Caco-2 (cell line): Measurements from ENCODE around the gene FAM81A. TPM values are rescaled to one million over a fixed set of nuclear protein-coding genes. Genes with fewer than 3 reads are reported as not detected.
"Not testable (repeated sequence)": the region's sequence is repeated elsewhere in the genome, so short reads cannot be mapped to it uniquely, and the experiment has no call there.

Experiments used
- BruUV-seq: library from RNA; stranded (reverse); fragments of 400-500 nt; replicated peaks from 2 replicates; lab custom pipeline; 2021; lab: Mats Ljungman, UMichigan
- CTCF ChIA-PET: fragments of 300-600 bp; sonication (Branson Sonifier 250); formaldehyde crosslinking; loops from one replicate; lab custom pipeline; 2022; ENCODE audit warnings: antibody characterized with exemption; lab: Charles Lee
- POLR2A ChIA-PET: fragments of 300-600 bp; sonication (Branson Sonifier 250); formaldehyde crosslinking; loops from one replicate; lab custom pipeline; 2022; ENCODE audit warnings: antibody characterized with exemption; lab: Charles Lee
- DNase-seq, 2 experiments: peaks; one replicate each; pipeline versions ENCODE4 v3.0.0 to v3.0.0-alpha.2; 2020 to 2022
- H3K27me3 ChIP-seq: replicated peaks from 2 replicates; pipeline ENCODE4 v1.6.0; 2011; ENCODE audit warnings: low read length; ENCODE audit not compliant: control insufficient read depth, insufficient read depth
- H3K36me3 ChIP-seq: 2 replicates; pipeline ENCODE4 v1.5.1; 2011; ENCODE audit warnings: low read length; ENCODE audit not compliant: control insufficient read depth, insufficient read depth
- H3K4me1 ChIP-seq: fragments of 250-450 bp; sonication (Bioruptor Pico); 2 replicates; pipeline ENCODE4 v1.5.1; 2020; ENCODE audit warnings: mild to moderate bottlenecking
- H3K4me3 ChIP-seq: 2 replicates; pipeline ENCODE4 v1.5.1; 2011; ENCODE audit warnings: low read depth, mild to moderate bottlenecking, control low read depth, low read length
- H3K9me3 ChIP-seq: fragments of 250-450 bp; sonication (Bioruptor Pico); 2 replicates; pipeline ENCODE4 v1.5.1; 2020; ENCODE audit warnings: mild to moderate bottlenecking, moderate library complexity
- H3K27ac Mint-ChIP-seq: one replicate; pipeline ENCODE4 v1.8.0; 2022; ENCODE audit warnings: mixed read lengths; ENCODE audit not compliant: unreplicated experiment
- H3K27me3 Mint-ChIP-seq: one replicate; pipeline ENCODE4 v1.8.0; 2022; ENCODE audit warnings: mixed read lengths; ENCODE audit not compliant: insufficient read depth, unreplicated experiment
- H3K36me3 Mint-ChIP-seq: one replicate; pipeline ENCODE4 v1.8.0; 2022; ENCODE audit warnings: mild to moderate bottlenecking, mixed read lengths; ENCODE audit not compliant: insufficient read depth, unreplicated experiment
- H3K4me1 Mint-ChIP-seq: one replicate; pipeline ENCODE4 v1.8.0; 2022; ENCODE audit warnings: low read depth, mixed read lengths; ENCODE audit not compliant: unreplicated experiment
- H3K4me3 Mint-ChIP-seq: one replicate; pipeline ENCODE4 v1.8.0; 2022; ENCODE audit warnings: mild to moderate bottlenecking, moderate library complexity, mixed read lengths; ENCODE audit not compliant: unreplicated experiment
- H3K9me3 Mint-ChIP-seq: one replicate; pipeline ENCODE4 v1.8.0; 2022; ENCODE audit warnings: mixed read lengths; ENCODE audit not compliant: unreplicated experiment
- intact Hi-C: fragments of 100-400 bp; cut with micrococcal nuclease; formaldehyde crosslinking; loops from one replicate; pipeline ENCODE4 v1.10.0; 2022; ENCODE audit not compliant: unreplicated experiment
- total RNA-seq: library from RNA; stranded (reverse); gene quantifications from 2 replicates; pipeline ENCODE4 v1.2.3, GENCODE V29; 2022
- TF ChIP-seq, protein P1 (sequence below), 2 experiments: fragments of 200-600 bp in 1 of 2; IDR thresholded peaks; 1 replicate in 1 of 2; 2 replicates in 1 of 2; pipeline versions ENCODE4 v1.5.1 to v1.8.0; 2011 to 2022; ENCODE audit warnings: antibody characterized with exemption in 1 of 2, control low read depth in 1 of 2, inconsistent platforms in 1 of 2, low read depth in 1 of 2, low read length in 1 of 2, mild to moderate bottlenecking in 1 of 2, moderate library complexity in 1 of 2; ENCODE audit not compliant: insufficient read depth in 1 of 2, severe bottlenecking in 1 of 2, unreplicated experiment in 1 of 2

FAM81A gene
- total RNA-seq, 1 experiment from 2014 or later: 6.8 TPM

DNA sequence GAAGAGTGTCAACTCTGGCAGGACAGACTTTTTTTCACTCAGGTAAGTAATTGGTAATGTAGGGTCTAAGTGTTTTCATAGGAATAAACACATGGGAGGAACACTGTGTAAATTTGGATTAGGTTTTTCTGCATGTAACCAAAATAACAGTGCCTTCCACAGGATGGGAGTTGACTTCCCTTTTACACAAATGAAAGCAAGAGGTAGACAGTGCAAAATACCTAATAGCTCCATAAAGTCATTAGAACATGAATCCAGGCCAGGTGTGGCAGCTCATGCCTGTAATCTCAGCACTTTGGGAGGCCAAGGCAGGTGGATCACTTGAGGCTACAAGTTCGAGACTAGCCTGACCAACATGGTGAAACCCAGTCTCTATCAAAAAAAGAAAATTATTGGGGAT is 39.8 kb upstream of the FAM81A start:
- Mint-ChIP-seq H3K27me3 (no peaks in the 10 kb centered on the region), H3K9me3 (no peaks in the 10 kb centered on the region), H3K27ac (no peak overlapping the region), H3K36me3 (no peaks in the 10 kb centered on the region), H3K4me1 (peaks cover 25% of the 10 kb centered on the region), H3K4me3 (no peak overlapping the region)
- no peak for DNase-seq
- Histone ChIP-seq H3K27me3 (no peaks in the 10 kb centered on the region), H3K4me1 (no peaks in the 10 kb centered on the region), H3K4me3 (no peak overlapping the region), H3K9me3 (no peaks in the 10 kb centered on the region), H3K36me3 (no peaks in the 10 kb centered on the region)
- ChIA-PET CTCF (no interaction called here), POLR2A (no interaction called here)
- intact Hi-C loops: no loop called here
- TF ChIP-seq, protein P1, sequence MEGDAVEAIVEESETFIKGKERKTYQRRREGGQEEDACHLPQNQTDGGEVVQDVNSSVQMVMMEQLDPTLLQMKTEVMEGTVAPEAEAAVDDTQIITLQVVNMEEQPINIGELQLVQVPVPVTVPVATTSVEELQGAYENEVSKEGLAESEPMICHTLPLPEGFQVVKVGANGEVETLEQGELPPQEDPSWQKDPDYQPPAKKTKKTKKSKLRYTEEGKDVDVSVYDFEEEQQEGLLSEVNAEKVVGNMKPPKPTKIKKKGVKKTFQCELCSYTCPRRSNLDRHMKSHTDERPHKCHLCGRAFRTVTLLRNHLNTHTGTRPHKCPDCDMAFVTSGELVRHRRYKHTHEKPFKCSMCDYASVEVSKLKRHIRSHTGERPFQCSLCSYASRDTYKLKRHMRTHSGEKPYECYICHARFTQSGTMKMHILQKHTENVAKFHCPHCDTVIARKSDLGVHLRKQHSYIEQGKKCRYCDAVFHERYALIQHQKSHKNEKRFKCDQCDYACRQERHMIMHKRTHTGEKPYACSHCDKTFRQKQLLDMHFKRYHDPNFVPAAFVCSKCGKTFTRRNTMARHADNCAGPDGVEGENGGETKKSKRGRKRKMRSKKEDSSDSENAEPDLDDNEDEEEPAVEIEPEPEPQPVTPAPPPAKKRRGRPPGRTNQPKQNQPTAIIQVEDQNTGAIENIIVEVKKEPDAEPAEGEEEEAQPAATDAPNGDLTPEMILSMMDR (IDR thresholded peaks at IDR 0.05; ENCODE audit: insufficient read depth in 1 of 2, low read depth in 1 of 2, low read length in 1 of 2, severe bottlenecking in 1 of 2, unreplicated experiment in 1 of 2): no peak
- no TSS peak for BruUV-seq

DNA sequence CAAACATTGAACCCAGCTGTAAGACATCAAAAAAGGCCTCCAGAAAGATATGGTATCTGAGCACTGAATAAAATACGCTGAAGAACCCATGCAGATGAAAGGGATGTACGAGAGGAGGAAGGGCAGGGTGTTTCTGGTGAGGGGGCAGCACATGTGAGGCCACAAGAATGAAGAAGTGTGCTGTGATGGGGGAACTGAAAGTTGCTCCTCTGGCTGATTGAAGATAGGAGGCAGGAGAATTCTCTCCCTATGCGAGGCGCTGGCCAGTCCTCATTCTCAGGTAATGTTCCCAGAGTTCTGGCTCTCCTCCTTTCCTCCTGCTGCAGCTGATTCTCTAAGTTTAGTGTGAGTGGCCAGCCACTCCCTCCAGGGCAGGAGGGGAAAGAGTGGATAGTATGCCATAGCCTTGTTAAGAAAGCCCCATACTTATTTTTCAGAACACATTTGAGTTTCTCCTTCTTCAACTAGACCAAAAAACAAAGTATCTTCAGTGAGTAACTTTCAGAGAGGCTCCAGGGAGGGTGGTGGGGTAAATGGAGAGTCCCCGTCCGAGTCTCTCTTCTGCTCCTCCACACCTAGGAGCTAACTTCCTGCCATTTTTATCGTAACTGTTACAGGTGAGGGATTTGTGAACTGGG is 38.4 kb upstream of the FAM81A start:
- Mint-ChIP-seq H3K27ac (no peak overlapping the region), H3K9me3 (no peaks in the 10 kb centered on the region), H3K27me3 (no peaks in the 10 kb centered on the region), H3K4me3 (no peak overlapping the region), H3K4me1 (peaks cover 25% of the 10 kb centered on the region), H3K36me3 (no peaks in the 10 kb centered on the region)
- Histone ChIP-seq H3K27me3 (no peaks in the 10 kb centered on the region), H3K4me3 (no peak overlapping the region), H3K9me3 (no peaks in the 10 kb centered on the region), H3K4me1 (no peaks in the 10 kb centered on the region), H3K36me3 (no peaks in the 10 kb centered on the region)
- ChIA-PET POLR2A (no interaction called here), CTCF (no interaction called here)
- intact Hi-C loops: no loop called here
- no peak for DNase-seq
- no TSS peak for BruUV-seq
- TF ChIP-seq, protein P1 (IDR thresholded peaks at IDR 0.05; ENCODE audit: insufficient read depth in 1 of 2, low read depth in 1 of 2, low read length in 1 of 2, severe bottlenecking in 1 of 2, unreplicated experiment in 1 of 2): no peak

DNA sequence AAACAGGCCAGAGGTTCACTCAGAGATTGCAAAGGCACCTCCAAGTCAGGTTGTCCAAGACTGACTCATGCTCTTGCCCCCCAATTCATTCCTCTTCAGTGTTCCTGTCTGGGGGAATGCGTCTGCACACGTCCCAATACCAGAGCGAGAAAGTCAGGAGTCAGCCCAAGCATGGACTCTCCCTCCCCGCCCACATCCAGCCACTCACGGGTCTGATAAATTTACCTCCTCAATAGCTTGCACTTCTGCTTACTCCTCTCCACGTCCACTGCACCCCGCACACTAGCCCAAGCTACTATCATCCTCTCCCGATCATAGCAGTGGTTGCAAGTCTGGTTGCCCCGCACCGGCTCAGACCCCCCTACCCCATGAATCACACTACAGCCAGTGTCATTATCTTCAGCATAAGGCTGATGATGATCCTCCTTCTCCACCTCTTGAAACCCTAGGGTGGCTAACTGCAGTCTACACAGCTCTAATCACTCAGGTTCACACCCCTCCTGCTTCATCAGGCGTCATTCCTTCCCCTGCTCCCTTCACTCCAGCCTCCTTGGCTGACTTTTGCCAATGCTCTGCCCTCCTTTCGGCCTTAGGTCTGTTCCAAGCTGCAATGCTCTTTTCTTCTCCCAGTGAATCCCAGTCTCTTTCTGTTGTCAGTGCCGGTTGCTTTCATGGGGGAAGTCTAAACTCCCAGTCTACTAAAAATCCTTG is 37.7 kb upstream of the FAM81A start:
- Mint-ChIP-seq H3K27ac (no peak overlapping the region), H3K27me3 (no peaks in the 10 kb centered on the region), H3K4me1 (peaks cover 25% of the 10 kb centered on the region), H3K36me3 (no peaks in the 10 kb centered on the region), H3K9me3 (no peaks in the 10 kb centered on the region), H3K4me3 (no peak overlapping the region)
- Histone ChIP-seq H3K9me3 (no peaks in the 10 kb centered on the region), H3K27me3 (no peaks in the 10 kb centered on the region), H3K4me1 (no peaks in the 10 kb centered on the region), H3K36me3 (no peaks in the 10 kb centered on the region), H3K4me3 (no peak overlapping the region)
- intact Hi-C loops: no loop called here
- no peak for DNase-seq
- ChIA-PET POLR2A (no interaction called here), CTCF (no interaction called here)
- TF ChIP-seq, protein P1 (IDR thresholded peaks at IDR 0.05; ENCODE audit: insufficient read depth in 1 of 2, low read depth in 1 of 2, low read length in 1 of 2, severe bottlenecking in 1 of 2, unreplicated experiment in 1 of 2): no peak
- BruUV-seq: no TSS peak

DNA sequence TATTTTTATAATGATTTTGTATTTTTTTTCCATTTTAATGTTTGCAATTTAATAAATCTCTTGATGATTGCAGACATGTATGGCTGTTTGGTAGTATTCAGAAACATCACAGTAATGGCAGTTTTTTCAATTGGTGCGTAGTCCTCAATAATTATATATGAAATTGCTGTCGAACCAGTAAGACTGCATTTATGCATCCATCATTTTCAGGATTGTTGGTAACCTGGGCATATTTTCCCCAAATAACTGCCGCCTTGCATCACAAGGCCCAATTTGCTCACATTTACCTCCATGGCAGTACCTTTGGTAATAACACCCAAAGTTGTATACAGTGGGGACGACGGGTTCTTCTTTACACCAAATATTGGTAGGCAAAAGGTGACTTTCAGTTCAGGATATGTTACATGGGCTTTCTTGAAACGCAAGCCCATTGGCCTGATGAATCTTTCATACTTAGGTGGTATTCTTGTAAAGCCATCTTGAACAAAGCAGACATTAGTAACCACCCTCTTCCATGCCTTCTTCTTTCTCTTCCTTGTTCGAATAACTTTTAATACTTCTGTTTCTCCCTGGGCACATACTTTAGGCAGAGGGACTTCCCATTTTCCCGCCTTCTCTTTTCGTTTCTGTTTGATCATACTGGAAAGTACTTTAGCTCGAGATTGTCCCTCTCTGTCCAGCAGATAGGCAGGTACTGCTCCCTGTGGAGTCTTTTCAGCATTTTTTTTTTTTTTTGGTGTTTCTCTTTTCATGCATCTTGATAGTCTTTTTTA is 36.7 kb upstream of the FAM81A start:
- H3K36me3 Mint-ChIP-seq, H3K4me3 Mint-ChIP-seq, H3K27me3 Mint-ChIP-seq, H3K4me3 ChIP-seq, CTCF ChIA-PET, H3K9me3 ChIP-seq, H3K4me1 ChIP-seq, H3K27me3 ChIP-seq, DNase-seq, intact Hi-C loops, H3K27ac Mint-ChIP-seq, H3K36me3 ChIP-seq, H3K9me3 Mint-ChIP-seq, POLR2A ChIA-PET, BruUV-seq: not testable (repeated sequence)
- H3K4me1 Mint-ChIP-seq: peaks cover 25% of the 10 kb centered on the region
